22Rv1 (cell line): ENCODE results near the gene LINGO3.

ENCODE experiments used
- CTCF ChIP-seq: fragments of 450-650 bp; IDR thresholded peaks from 2 replicates; pipeline ENCODE4 v1.5.1; 2017; ENCODE audit warnings: mild to moderate bottlenecking
- ZFX ChIP-seq: fragments of 450-650 bp; IDR thresholded peaks from 2 replicates; pipeline ENCODE4 v1.6.1; 2017; ENCODE audit warnings: antibody characterized with exemption, borderline replicate concordance

- TF ChIP-seq CTCF (no peak), ZFX (no peak)
Observed at GRCh38 chr19:2282862-2283237, 25.1 kb downstream of the LINGO3 start.
